ENCODE results near the gene INKA2.
A peak's percentile ranks its signal among the peaks of the same experiment; 100 is the strongest.

Gene INKA2

GRCh38 chr1:111739194-111739924 is at the start of gene INKA2:
INKA2 (minus strand) TSS chr1:111739395; CDS start chr1:111739242, 153 bp downstream.
- no peak for DNase-seq (ENCODE audit: low read depth, low spot score)

- DNase-seq (ENCODE audit: low read depth, low spot score): no peak
These were observed 47.5 kb upstream of the INKA2 start for GRCh38 chr1:111786669-111787207.

GRCh38 chr1:111784273-111784901 is 45.2 kb upstream of the INKA2 start:
- no peak for DNase-seq (ENCODE audit: low read depth, low spot score)

- no peak for DNase-seq (ENCODE audit: low read depth, low spot score)
These were observed 40.4 kb upstream of the INKA2 start for GRCh38 chr1:111779546-111779945.

GRCh38 chr1:111778541-111779051 is 39.4 kb upstream of the INKA2 start:
- DNase-seq (ENCODE audit: low read depth, low spot score): no peak

- no peak for DNase-seq (ENCODE audit: low read depth, low spot score)
These were observed 38.9 kb upstream of the INKA2 start for GRCh38 chr1:111778066-111778465.

GRCh38 chr1:111777301-111777700 is 38.1 kb upstream of the INKA2 start:
- no peak for DNase-seq (ENCODE audit: low read depth, low spot score)

- DNase-seq (ENCODE audit: low read depth, low spot score): no peak
These were observed 37.7 kb upstream of the INKA2 start for GRCh38 chr1:111776861-111777260.

GRCh38 chr1:111776391-111776790 is 37.2 kb upstream of the INKA2 start:
- DNase-seq (ENCODE audit: low read depth, low spot score): no peak

GRCh38 chr1:111775966-111776365 is 36.8 kb upstream of the INKA2 start:
- DNase-seq (ENCODE audit: low read depth, low spot score): no peak

GRCh38 chr1:111770916-111771315 is 31.7 kb upstream of the INKA2 start:
- DNase-seq (ENCODE audit: low read depth, low spot score): no peak

- peak; percentile 39 for DNase-seq (ENCODE audit: low read depth, low spot score)
These were observed 30.4 kb upstream of the INKA2 start for GRCh38 chr1:111769517-111770146.

GRCh38 chr1:111768625-111769024 is 29.4 kb upstream of the INKA2 start:
- no peak for DNase-seq (ENCODE audit: low read depth, low spot score)

- DNase-seq (ENCODE audit: low read depth, low spot score): no peak
These were observed 28.8 kb upstream of the INKA2 start for GRCh38 chr1:111768023-111768422.

GRCh38 chr1:111762332-111762731 is 23.1 kb upstream of the INKA2 start:
- no peak for DNase-seq (ENCODE audit: low read depth, low spot score)

GRCh38 chr1:111761717-111762116 is 22.5 kb upstream of the INKA2 start:
- no peak for DNase-seq (ENCODE audit: low read depth, low spot score)

GRCh38 chr1:111758373-111758772 is 19.2 kb upstream of the INKA2 start:
- no peak for DNase-seq (ENCODE audit: low read depth, low spot score)

GRCh38 chr1:111756124-111756513 is 16.9 kb upstream of the INKA2 start:
- DNase-seq (ENCODE audit: low read depth, low spot score): no peak

GRCh38 chr1:111755331-111756123 is 16.3 kb upstream of the INKA2 start, which contains the start of gene DDX20:
DDX20 (plus strand) TSS chr1:111755901; CDS start chr1:111755925, 24 bp downstream.
- peak; percentile 92 for DNase-seq (ENCODE audit: low read depth, low spot score)

GRCh38 chr1:111754984-111755330 is 15.8 kb upstream of the INKA2 start:
- DNase-seq (ENCODE audit: low read depth, low spot score): no peak

- DNase-seq (ENCODE audit: low read depth, low spot score): no peak
These were observed 12.8 kb upstream of the INKA2 start for GRCh38 chr1:111751906-111752575.

Data from smooth muscle cell of the brain vasculature (primary cell).